ENCODE results near the gene AAGAB.

The AAGAB gene

GRCh38 chr15:67189326-67190051 is 65.0 kb downstream of the AAGAB start:
- DNase-seq (ENCODE audit: low spot score), result no peak

DNA sequence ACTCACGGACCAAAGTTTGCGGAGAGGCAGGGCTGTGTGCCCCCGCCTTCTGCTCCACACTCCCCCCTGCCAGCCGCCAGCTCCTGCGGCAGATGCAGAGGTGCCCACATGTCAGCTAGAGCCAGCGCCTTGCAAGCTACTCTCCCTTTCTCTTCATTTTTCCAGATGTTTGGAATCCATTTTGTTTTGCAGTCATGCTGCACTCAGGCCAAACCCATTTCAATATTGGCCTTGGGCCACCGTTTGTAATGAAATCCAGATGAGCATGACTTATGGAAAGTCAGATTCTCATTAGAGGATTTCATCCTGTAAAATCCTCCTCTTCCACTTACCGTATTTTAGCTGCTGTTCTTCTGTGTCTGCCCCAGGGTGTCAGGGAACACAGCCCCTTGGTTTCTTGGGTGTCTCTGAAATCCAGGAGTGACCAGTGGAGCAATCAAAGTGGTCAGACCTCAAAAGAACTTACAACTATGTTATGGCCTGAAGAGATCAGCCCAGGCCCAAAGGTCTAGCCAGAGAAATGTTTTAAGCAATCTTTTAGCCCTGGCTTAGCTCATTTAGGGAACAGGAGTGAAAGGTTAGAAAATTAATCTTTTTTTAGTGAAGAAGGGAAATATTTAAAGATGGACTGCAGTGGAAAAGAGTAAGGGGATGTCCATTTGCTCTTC is 65.8 kb downstream of the AAGAB start:
- DNase-seq (ENCODE audit: low spot score), result no peak

- DNase-seq (ENCODE audit: low spot score), result no peak
Measured at GRCh38 chr15:67187351-67187854, 67.1 kb downstream of the AAGAB start.

GRCh38 chr15:67186688-67187087 is 67.8 kb downstream of the AAGAB start:
- DNase-seq (ENCODE audit: low spot score), result no peak

- no peak for DNase-seq (ENCODE audit: low spot score)
Measured at GRCh38 chr15:67186226-67186649, 68.2 kb downstream of the AAGAB start.

DNA sequence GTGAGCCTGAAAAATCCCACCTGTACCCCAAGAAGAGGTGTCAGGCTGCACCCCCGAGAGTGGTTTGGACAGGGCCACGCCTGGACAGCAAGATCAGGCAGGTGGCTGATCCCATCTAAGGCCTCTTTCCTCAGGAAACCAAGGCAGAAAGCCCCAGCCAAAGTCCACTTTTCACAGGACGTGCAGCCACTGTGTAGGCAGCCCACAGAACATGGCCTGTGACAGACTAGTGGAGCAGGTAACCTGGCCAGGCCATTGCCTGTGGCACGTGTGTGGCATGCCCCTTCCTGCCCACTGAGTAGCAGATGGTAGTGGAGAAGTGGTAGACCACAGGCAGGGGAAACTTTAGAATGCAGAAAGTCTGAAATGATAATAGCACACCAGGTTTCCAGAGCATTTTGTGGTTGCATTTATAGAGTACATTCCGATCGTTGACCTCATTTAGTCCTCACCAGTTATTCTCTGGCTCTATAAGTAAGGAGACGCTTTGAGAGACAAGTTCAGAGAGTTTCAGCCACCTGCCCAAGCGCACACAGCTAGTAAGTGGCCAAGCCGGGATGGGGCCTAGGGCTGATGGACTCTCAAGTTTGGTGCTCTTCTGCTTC is 68.7 kb downstream of the AAGAB start:
- no peak for DNase-seq (ENCODE audit: low spot score)

GRCh38 chr15:67185051-67185450 is 69.4 kb downstream of the AAGAB start:
- DNase-seq (ENCODE audit: low spot score), result no peak

DNA sequence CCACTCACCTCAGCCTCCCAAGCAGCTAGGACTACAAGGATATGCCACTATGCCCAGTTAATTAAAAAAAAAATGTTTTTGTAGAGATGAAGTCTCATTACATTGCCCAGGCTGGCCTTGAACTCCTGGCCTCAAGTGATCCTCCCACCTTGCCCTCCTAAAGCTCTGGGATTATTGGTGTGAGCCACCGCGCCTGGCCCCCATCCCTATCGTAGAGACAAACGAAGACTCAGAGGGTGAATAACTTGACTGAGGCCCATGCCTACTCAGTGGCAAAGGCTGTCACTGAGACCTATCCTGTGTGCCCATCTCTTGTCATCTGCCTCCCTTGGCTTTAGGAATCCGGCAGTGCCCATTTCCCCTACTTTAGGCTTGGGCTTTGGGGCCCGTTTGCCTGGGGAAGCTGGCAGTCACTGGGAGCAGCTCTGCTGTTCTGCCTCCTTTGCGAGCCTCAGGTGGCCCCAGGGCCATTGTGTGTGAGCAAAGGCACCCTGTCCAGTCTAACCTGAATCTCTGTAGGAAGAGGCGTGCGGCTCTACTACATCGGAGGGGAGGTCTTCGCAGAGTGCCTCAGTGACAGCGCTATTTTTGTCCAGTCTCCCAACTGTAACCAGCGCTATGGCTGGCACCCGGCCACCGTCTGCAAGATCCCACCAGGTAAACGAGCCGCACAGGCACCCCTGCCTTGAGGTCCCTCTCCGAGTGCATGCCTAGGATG is 70.1 kb downstream of the AAGAB start:
- DNase-seq (ENCODE audit: low spot score), result no peak

DNA sequence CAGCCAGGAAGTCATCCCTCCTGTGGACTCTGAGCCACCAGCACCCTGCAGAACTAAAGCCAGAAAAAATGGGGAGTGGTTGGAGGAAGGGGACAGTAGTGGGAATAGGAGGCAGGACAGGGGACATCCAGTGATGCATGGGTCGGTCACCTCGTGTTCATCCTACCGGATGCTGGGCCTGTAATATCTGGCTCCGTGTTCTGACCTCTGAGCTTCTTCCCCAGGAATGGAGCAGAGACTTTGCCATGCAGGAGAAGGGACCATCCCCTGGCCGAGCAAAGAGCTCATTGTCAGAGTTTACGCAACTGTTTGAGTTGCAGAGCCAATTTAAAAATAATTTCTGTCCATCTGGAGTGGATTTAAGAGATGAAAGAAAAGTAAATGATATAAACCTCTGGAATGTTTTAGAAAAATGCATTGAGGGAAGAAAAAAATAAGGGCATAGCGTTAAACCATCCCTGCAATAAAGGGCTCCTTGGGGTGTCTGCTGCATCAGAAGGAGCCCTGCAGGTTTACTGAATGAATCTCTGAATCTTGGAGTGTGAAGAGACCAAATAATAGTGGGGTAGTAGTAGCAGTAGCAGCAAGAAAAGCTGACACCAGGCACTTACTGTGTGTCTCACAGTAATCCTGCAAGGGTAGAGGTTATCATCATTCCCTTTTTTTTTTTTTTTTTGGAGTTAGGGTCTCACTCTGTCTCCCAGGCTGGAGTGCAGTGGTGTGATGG is 70.9 kb downstream of the AAGAB start:
- DNase-seq (ENCODE audit: low spot score), result no peak

GRCh38 chr15:67181221-67181639 is 73.2 kb downstream of the AAGAB start:
- no peak for DNase-seq (ENCODE audit: low spot score)

- no peak for DNase-seq (ENCODE audit: low spot score)
Measured at GRCh38 chr15:67180514-67181191, 73.8 kb downstream of the AAGAB start.

DNA sequence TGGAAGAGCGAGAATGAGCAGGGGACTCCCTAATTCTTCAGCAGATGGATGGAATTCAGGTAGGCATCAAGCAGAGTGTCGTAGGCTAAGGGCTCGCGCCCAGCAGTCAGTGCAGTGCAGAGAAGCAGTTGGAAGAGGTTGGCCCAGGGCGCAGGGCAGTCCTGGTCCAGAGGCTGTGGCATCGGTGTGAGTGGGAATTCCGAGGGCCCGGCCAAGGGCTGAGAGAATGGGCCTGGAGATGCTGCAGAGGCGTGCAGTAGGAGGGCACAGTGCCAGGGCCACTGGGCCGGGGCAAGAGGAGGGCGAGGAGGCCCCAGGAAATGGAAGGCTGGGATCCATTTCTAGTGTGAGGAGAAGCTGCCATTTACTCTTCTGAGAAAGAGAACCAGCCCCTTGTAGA is 74.4 kb downstream of the AAGAB start:
- DNase-seq (ENCODE audit: low spot score), result no peak

- DNase-seq (ENCODE audit: low spot score), result no peak
Measured at GRCh38 chr15:67179411-67179995, 75.0 kb downstream of the AAGAB start.

GRCh38 chr15:67178569-67179210 is 75.8 kb downstream of the AAGAB start:
- peak; percentile 58 for DNase-seq (ENCODE audit: low spot score)

DNA sequence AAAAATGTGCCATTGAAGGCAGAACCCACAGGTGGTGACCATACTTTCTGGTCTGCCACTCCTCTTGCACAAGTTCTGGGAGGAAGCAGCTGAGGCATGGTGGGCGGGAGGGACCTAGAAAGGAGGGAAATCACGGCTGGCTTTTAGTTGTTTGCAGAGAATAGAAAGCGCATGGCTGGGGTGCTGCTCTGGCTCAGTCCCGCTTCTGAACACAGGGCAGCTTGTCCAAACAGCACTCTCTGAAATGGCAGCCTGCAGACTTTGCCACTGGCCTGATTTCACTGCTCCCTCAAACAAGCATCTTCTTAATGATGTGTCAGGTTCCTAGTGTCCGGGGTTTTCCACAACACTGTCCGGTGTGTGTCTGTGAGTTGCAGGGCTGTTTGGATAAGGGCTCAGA is 76.7 kb downstream of the AAGAB start:
- DNase-seq (ENCODE audit: low spot score), result no peak

- DNase-seq (ENCODE audit: low spot score), result no peak
Measured at GRCh38 chr15:67176195-67176971, 78.1 kb downstream of the AAGAB start.

- no peak for DNase-seq (ENCODE audit: low spot score)
Measured at GRCh38 chr15:67175643-67176071, 78.8 kb downstream of the AAGAB start.

DNA sequence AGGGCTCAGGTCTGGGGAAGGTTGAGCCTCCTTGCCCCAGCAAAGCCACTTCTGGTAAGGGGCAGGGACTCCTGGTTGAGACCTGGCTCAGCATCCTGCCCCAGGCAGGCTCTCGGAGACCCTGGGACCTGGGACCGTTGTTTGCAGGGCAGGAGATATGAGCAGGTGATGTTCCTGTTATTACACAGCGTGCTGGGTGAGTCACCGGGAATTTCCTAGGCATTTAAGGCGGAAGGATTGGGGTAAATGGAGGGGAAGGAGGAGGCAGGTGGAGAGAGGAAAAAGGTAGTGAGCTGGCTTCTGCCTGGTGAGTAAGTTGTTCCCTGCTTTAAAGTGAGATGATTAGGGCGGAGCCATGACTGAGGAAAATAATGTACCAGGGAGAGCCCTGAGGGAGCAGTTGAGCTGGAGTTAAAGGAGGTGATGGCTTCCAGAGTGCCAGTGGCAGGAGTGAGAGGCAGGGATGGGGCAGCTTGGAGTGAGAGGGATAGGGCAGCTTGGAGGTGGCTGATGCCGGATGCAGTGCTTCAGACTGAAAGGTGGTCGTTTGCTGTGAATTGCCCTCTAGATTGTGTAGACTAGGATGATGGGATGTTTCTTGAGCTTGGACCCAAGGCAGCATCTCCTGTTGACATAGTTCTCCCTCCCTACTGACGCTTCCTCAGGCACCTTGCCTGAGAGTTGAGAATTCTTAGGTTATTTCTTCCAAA is 79.4 kb downstream of the AAGAB start:
- no peak for DNase-seq (ENCODE audit: low spot score)
